Measurements from ENCODE around the gene ZIC1.

The ZIC1 gene

GRCh38 chr3:147395899-147396711 is 13.1 kb upstream of the ZIC1 start:
- DNase-seq (ENCODE audit: low read depth): no peak

GRCh38 chr3:147396712-147397046 is 12.5 kb upstream of the ZIC1 start:
- no peak for DNase-seq (ENCODE audit: low read depth)

DNA sequence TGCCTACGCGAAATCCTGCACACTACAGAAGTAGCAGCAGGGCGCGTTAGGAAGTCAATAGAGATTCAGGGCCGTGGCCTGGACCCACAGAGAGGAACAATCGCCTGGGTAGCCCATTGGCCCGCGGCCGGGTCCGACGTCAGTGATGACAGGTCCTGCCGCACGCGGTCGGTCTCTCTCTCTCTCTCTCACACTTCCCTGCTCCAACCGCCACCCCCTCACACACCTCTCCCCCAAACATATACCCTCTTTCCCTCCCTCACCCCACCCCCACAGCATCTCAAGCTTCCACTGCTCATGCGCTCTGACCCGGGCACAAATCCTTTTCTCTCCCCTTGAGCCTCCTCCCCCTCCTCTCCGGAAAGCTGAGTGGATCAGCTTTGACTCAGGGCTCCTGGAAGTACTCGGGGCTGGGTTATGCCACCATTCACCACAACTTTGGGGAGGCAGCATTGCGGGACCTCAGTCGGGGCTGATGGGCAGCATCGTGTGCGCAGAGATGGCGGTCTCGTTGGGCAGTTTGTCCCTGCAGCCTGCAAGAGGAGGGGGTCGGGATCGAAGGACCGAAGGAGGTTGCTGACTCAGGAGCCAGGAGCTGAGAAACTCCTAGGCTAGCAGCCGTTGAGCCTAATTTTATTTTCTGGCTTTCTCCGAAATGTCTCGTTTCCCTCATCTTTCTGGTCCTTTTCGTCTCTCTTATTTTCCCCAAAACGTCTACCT is 11.8 kb upstream of the ZIC1 start:
- peak; percentile 57 for DNase-seq (ENCODE audit: low read depth)

DNA sequence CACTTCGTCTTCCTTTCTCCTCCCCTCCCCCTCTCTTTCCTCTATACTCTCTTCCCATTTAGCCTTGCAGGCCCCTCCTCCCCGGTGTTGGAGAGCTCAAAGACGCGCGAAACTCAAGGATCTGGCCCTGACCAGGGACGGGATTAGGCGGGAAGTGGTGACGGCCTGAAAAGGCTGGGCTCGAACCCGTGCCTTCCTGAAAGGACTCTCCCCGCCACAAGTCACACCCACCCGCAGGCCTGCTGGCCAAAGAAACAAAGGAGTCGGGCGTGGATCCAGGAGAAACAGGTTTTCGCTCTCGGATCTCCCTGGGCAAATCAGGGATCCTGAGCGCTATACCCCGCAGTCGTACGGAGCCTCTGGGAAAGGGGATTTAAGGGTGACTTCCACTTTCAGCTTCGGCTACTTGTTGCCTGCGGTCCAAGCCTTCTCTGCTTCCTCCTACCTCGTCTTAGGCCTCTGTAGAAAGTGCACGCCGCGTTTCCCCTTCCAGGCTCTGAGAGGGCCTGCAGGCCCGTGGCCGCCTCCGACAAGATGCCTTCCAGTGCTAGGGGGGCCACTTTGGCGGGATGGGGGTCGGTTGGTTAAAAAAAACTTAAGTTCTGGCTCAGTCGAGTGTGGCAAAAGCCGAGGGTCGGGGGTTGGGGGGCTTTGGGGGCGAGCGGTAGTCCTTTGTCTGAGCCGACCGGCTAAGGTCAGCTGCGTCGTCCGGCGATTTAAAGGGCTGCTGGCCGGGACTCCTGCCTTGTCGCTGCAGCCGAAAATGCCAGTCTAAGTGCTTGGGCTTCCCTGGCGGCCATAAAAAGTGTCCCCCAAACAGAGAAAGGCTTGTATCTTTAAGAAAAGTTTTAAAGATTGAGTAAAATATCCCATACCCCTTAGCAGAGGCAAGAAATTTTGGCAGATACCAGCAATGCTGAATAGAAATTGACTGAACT is 11.0 kb upstream of the ZIC1 start:
- no peak for DNase-seq (ENCODE audit: low read depth)

GRCh38 chr3:147398813-147399534 is 10.2 kb upstream of the ZIC1 start:
- DNase-seq (ENCODE audit: low read depth): no peak

GRCh38 chr3:147400111-147400510 is 9.1 kb upstream of the ZIC1 start:
- DNase-seq (ENCODE audit: low read depth): no peak

DNA sequence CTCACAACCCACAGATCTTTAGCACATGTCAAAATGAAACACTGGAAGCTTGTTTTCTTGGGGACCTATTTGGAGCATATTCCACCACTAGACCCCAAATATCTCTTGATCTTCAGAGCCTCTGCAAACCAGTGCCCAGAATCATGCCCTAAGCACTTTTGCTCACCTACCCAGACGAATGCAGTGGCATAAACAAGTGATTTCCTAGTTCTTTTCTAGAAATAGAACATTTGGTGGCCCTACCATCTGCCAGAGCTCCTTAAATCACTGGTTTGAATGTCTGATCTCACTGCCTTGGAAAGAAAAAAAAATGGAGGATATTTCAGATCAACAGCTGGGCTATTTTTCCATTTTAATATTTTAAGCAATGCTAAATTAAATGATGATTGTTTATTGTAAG is 8.2 kb upstream of the ZIC1 start:
- no peak for DNase-seq (ENCODE audit: low read depth)

GRCh38 chr3:147401421-147401820 is 7.7 kb upstream of the ZIC1 start:
- DNase-seq (ENCODE audit: low read depth): no peak

DNA sequence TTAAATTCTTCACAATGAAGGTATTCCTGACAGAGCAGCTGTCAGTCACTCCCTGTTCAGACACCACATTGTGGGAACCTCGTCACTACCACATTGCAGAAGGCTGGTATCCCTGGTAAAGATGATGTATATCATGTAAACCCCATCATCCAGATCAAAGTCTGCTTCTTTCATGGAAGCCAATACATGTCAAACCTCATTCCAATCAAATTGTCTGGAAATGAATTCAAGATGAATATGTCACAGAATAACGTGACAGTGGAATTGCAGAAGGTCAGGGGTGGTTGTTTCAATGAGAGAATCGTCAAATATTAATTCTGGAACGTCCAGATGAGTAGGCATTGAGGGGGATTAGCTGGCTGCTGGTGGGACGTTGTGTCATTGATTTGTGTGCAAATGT is 7.0 kb upstream of the ZIC1 start:
- no peak for DNase-seq (ENCODE audit: low read depth)

GRCh38 chr3:147403511-147403910 is 5.7 kb upstream of the ZIC1 start:
- DNase-seq (ENCODE audit: low read depth): no peak

DNA sequence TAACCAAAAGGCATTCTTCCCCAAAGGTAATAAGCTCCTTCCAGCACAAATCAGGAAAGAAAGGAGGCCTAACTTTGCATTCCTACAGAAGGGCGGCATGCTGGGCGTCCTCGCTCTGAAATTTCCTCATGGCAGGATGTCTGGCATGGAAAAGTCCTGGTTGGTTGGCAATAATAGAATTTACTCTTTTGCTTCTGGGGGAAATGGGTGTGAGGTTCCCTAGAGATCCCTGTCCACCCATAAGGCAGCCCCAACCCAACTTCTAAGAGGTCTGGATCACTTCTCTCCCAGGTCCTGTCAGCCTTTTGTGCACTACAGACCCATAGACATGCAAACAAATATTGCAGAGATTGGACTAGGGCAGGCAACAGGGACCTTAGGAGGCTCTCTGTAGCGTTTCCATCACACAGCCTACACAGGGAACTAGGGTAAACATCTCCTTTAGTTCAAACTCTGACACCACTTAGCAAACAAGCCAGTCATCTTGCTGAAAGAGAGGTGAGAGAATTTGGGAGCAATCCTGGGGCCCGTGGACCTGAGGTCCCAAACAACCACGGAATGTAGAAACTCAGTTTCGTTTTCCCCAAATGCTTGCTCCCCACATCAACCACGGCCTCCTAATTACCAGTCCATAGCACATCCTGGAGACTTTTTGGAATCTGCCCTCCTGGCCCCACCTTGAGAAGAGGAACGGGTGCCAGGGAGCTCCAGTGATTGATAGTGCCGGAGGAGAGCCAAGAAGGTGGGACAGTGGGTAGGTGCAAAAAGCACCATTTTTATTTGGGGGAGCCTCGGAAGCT is 5.0 kb upstream of the ZIC1 start:
- no peak for DNase-seq (ENCODE audit: low read depth)

DNA sequence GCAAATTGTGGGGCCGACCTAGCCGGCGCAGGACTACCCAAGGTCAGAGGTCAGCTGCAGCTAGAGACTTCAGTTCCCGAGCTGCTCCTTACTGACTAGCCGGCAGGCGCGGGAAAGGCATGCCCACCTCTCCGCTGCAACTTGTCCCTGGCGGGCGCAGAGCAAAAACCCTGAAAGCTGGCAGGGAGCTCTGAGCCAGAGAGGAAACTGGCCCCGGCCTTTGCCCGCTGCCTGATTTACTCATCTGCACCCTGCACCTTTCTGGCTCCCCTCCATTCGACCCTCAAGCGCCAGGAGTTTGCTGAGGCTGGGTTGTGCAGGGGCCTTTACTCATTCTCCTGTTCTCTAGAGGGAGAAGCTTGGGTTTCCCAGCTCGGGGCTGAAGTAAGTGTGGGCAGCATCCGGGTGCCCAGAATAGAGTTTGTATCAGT is 4.3 kb upstream of the ZIC1 start:
- no peak for DNase-seq (ENCODE audit: low read depth)

DNA sequence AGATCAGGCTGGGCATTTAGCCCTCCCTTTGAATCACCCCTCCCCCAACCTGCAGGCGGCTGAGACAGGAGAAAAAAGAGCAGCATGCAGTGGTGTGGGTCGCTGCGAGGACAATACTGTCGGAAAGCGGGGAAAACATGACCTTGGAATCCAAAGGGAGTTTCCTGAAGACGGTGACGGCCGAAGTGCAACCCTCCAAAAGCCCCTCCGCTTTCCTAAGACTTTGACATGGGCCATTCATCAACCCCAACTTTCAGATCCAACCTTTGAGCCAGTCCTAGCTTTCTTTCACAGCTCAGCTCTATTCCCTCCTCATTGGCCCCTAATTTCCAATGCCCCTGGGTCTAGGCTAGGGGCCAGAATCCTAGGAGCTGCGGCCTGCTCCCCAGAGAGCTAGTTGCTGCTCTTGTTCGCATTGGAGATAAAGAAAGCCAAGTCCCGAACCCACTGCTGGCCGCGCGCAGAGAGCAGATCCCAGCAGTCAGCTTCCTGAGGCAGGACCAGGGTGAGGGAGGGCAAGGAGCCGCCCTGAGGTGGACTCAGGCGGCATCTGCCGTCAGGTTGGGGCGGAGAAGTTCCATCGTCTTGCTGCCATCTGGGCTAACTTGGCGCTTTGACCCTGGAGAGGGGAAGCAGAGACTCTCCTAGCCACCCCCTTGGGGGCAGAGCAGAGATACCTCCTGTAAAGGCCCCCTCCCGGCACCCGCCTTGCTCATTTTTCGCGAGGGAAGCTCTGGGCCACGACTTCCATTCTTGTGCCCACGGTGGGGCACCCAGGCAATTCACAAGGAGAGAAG is 3.7 kb upstream of the ZIC1 start:
- no peak for DNase-seq (ENCODE audit: low read depth)

DNA sequence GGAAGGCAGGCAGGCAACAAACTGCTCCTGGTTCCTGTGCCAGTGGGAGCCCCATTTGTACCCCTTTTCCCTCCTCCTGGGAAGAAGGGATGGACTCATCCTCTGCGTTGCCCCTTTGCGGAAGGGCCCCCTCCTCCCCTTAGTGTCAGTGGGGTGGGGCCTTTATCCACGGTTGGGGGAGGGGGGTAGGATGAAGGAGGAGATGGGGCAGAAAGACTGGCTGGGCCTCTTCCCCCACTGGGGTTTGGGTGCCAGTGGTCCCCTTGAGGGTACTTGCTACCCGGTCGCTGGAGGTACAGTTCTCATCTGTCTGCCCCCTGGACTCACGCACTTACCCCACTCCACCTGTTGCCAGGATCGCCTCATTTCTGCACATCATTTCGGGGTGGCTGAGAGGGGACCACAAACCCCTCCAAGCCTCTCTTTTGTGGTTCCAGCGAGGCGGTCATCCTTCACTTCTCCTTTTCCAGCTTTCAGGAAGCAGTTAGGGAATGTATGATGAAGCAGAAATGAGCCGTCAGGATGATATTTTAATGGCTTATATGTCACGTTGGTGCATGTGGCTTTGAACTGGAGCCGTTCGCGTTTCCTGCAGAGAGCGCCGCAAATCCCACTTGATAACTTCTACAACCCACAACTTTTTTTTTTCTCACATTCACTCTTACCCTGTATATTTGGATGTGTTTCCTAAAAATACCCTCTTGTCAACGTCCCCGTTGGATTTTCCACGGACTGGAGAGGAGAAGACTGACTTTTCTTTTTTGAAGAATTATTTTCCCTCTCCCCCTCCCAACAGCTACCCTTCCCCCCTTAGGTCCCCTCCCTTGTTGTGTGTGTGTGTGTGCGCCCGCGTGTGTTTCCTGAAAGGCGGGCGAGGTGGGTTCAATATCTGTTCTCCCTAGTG is 2.9 kb upstream of the ZIC1 start, which contains the start of gene ZIC4:
Gene ZIC4 (minus strand): TSS at position 516 of the 904 bp plus-strand sequence. CDS start 3,746 bp downstream, outside the sequence.
- no peak for DNase-seq (ENCODE audit: low read depth)

GRCh38 chr3:147407114-147407497 is 2.1 kb upstream of the ZIC1 start:
- no peak for DNase-seq (ENCODE audit: low read depth)

GRCh38 chr3:147407498-147408187 is 1.5 kb upstream of the ZIC1 start:
- no peak for DNase-seq (ENCODE audit: low read depth)

DNA sequence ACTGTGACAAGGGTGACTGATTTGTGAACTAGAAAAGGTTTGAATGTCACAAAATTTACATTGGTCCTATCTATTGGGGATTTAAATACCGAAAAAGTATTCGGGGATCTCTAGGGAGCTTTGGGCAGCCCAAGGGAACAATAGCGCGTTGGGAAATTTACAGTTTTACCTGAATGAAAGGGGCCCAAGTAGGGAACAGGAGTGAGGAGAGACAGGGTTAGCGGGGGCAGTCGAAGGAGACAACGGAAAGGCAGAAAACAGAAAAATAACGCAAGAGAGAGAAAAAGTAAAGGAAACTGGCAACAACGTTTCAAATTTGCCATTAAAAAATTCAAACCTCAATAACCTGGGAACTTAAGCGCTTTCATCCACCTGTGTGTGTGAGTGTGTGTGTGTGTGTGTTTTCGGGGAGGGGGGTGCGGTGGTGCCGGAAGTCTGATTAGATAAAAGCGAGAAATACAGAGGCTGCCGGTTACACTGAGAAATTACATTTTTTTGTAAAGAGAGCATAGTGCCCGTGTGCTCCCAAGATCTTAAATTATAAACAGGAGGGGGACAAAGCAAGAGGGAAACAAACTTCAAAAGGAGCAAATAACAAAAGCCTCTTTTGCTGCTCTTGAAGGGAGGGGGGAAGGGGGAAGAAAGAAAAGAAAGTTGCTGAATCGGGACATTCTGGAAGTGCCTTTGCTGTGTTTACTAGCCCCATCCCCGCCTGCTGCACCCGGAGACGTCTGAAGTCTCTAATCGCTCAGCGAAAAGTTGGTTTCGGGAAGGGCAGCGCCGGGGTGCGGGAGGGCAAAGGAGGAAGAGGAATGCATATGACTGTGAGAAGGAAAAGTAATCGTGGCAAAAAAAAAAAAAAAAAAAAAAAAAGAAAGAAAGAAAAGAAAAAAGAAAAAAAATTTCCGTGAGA is 721 bp upstream of the ZIC1 start:
- DNase-seq (ENCODE audit: low read depth): no peak

Data from iris pigment epithelial cell (primary cell).